NB4 (cell line): Measurements from ENCODE around the gene BICRA.

Source experiments
- MYC ChIP-seq: IDR thresholded peaks from 2 replicates; pipeline ENCODE4 v1.6.1; 2011; ENCODE audit warnings: low read depth, low read length
- POLR2A ChIP-seq: IDR thresholded peaks from 2 replicates; pipeline ENCODE4 v1.6.1; 2011; ENCODE audit warnings: mild to moderate bottlenecking; ENCODE audit not compliant: insufficient read length; ENCODE audit errors: extremely low read depth
- TF ChIP-seq, protein P1 (sequence below): IDR thresholded peaks from one replicate; pipeline ENCODE4 v1.5.1; 2012; ENCODE audit warnings: low read depth, low read length
- TF ChIP-seq, protein P2 (sequence below): IDR thresholded peaks from 2 replicates; pipeline ENCODE4 v1.6.1; 2011; ENCODE audit warnings: low read depth, low read length

DNA sequence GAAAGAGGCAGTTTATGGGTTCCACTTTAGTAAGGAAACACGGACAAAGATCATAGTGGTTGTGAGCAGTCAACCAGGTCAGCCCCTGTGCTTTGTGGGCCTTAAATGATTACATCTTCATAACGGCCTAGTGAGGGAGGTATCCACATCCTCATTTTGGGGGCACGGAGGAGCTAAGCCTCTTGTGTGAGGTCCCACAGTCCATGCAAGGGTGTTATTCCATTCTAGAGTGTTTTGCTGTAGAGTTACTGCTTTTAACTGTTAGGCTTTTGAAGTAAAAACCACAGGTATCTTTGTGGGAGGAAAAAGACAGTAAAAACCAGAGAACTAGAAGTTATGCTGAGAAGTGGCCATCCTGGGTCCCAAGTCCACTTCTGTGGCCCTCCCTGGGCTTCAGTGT is 140.4 kb downstream of the BICRA start:
- no peak for TF ChIP-seq POLR2A
- TF ChIP-seq, protein P1, sequence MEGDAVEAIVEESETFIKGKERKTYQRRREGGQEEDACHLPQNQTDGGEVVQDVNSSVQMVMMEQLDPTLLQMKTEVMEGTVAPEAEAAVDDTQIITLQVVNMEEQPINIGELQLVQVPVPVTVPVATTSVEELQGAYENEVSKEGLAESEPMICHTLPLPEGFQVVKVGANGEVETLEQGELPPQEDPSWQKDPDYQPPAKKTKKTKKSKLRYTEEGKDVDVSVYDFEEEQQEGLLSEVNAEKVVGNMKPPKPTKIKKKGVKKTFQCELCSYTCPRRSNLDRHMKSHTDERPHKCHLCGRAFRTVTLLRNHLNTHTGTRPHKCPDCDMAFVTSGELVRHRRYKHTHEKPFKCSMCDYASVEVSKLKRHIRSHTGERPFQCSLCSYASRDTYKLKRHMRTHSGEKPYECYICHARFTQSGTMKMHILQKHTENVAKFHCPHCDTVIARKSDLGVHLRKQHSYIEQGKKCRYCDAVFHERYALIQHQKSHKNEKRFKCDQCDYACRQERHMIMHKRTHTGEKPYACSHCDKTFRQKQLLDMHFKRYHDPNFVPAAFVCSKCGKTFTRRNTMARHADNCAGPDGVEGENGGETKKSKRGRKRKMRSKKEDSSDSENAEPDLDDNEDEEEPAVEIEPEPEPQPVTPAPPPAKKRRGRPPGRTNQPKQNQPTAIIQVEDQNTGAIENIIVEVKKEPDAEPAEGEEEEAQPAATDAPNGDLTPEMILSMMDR, result no peak
- TF ChIP-seq, protein P2, sequence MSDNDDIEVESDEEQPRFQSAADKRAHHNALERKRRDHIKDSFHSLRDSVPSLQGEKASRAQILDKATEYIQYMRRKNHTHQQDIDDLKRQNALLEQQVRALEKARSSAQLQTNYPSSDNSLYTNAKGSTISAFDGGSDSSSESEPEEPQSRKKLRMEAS, result no peak
- no peak for TF ChIP-seq MYC
